Right atrium auricular region (tissue), 2 donors: Measurements from ENCODE around the gene TMEM258. TPM values are rescaled to one million over a fixed set of nuclear protein-coding genes. Genes with fewer than 3 reads are reported as not detected.

ENCODE experiments used
- DNase-seq: peaks from one replicate; pipeline ENCODE4 v3.0.0-alpha.2; 2019; ENCODE audit warnings: low spot score
- H3K27ac ChIP-seq, 2 donors: fragments of 200-600 bp; sonication (generic); 1 replicate in 1 of 2; 2 replicates in 1 of 2; pipeline ENCODE4 v1.5.1; 2016 to 2019
- H3K27me3 ChIP-seq, 2 donors: fragments of 200-600 bp; sonication (generic); one replicate each; pipeline versions ENCODE4 v1.5.1 to v1.6.0; 2017 to 2019
- H3K36me3 ChIP-seq: fragments of 200-600 bp; sonication (generic); one replicate; pipeline ENCODE4 v1.5.1; 2016
- H3K4me1 ChIP-seq, 2 donors: fragments of 200-600 bp; sonication (generic); one replicate each; pipeline versions ENCODE4 v1.5.1 to v1.6.0; 2017 to 2019
- H3K4me3 ChIP-seq, 2 donors: fragments of 200-600 bp; sonication (generic); 1 replicate in 1 of 2; 2 replicates in 1 of 2; pipeline ENCODE4 v1.5.1; 2017 to 2019; ENCODE audit warnings: mild to moderate bottlenecking in 1 of 2, moderate library complexity in 1 of 2
- H3K9me3 ChIP-seq, 2 donors: fragments of 200-600 bp; sonication (generic); one replicate each; pipeline ENCODE4 v1.5.1; 2019
- total RNA-seq, 2 donors: library from RNA; depleted of rRNA; stranded (reverse); fragments of >200 nt; gene quantifications; one replicate each; pipeline ENCODE4 v1.1.0, GENCODE V29; 2016
- TF ChIP-seq, protein P1 (sequence below), 2 donors: fragments of 200-600 bp; sonication (generic); IDR thresholded peaks; one replicate each; pipeline ENCODE4 v1.5.1; 2019; ENCODE audit warnings: antibody characterized with exemption in 2 of 2

Gene TMEM258
- total RNA-seq, 2 donors from 2014 or later: 43.4 to 54.7 TPM

DNA sequence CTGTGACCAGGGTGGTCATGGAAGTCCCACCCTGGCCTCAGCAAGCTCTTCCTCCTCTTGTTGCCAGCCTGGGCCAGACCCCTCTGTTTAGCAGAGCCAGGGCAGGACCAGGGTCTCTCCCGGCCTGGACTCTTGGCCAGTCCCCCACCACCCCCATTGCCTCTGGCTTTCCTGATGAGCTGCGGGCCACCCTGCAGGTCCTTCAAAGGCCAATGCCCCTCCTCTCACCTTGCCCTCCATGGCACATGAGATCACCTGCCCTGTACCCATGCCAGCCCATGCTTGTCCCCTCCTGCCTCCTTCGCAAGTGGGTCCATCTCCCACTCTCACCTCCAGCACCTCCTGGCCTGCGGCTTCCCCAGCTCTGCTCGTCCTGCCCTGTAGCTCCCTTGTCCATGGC, 46.1 kb upstream of the TMEM258 start:
- peaks cover 0 to 26% of the 10 kb centered on the region in 2 donors for H3K4me1 ChIP-seq
- no peak overlapping the region for H3K27ac ChIP-seq
- DNase-seq: no peak
- H3K4me3 ChIP-seq: no peak overlapping the region
- no peaks in the 10 kb centered on the region for H3K27me3 ChIP-seq
- TF ChIP-seq, protein P1, sequence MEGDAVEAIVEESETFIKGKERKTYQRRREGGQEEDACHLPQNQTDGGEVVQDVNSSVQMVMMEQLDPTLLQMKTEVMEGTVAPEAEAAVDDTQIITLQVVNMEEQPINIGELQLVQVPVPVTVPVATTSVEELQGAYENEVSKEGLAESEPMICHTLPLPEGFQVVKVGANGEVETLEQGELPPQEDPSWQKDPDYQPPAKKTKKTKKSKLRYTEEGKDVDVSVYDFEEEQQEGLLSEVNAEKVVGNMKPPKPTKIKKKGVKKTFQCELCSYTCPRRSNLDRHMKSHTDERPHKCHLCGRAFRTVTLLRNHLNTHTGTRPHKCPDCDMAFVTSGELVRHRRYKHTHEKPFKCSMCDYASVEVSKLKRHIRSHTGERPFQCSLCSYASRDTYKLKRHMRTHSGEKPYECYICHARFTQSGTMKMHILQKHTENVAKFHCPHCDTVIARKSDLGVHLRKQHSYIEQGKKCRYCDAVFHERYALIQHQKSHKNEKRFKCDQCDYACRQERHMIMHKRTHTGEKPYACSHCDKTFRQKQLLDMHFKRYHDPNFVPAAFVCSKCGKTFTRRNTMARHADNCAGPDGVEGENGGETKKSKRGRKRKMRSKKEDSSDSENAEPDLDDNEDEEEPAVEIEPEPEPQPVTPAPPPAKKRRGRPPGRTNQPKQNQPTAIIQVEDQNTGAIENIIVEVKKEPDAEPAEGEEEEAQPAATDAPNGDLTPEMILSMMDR (IDR thresholded peaks at IDR 0.05): no peak
- H3K9me3 ChIP-seq: no peaks in the 10 kb centered on the region
- H3K36me3 ChIP-seq: no peaks in the 10 kb centered on the region

DNA sequence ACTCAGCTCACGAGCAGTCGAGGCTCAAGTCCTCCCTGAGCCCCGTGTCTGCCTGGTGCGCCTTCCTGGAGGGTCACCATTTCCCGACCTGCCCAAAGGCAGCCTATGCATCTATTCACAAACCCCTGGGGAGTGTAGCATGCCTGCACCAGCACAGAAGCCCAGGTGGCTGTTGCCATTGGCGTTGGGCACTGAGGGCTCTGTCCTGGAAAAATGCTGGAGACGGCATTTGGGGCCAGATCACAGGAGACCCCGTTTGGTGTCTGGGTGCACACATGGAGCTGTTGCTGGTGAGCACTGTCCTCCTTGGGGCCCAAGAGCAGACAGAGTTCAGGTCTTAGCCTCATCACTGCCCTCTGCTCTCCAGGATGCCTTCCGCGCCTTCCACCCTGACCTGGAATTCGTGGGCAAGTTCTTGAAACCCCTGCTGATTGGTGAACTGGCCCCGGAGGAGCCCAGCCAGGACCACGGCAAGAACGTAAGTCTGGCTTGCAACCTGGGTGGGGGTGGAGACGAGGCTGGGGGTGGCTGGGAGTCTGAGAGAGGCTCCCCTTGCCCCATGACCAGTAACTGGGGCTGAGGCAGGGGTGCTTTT, 45.1 kb upstream of the TMEM258 start:
- no peak for DNase-seq
- TF ChIP-seq, protein P1 (IDR thresholded peaks at IDR 0.05): no peak

DNA sequence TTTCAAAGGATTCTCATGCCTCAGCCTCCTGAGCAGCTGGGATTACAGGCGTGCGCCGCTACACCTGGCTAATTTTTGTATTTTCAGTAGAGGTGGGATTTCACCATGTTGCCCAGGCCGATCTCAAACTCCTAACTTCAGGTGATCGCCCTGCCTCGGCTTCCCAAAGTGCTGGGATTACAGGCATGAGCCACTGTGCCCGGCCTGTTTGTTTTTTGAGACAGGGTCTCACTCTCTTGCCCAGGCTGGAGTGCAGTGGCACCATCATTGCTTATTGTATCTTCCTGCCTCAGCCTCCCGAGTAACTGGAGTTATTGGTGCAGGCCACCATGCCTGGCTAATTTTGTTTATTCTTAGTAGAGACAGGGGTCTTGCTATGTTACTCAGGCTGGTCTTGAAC, 43.8 kb upstream of the TMEM258 start:
- DNase-seq: no peak

More for the DNA sequence above, 45.1 kb upstream of the TMEM258 start:
- no peaks in the 10 kb centered on the region for H3K36me3 ChIP-seq
- no peak overlapping the region for H3K4me3 ChIP-seq
- no peaks in the 10 kb centered on the region for H3K27me3 ChIP-seq
- no peaks in the 10 kb centered on the region for H3K9me3 ChIP-seq
- H3K4me1 ChIP-seq: peaks cover 0 to 28% of the 10 kb centered on the region in 2 donors
- H3K27ac ChIP-seq: no peak overlapping the region

DNA sequence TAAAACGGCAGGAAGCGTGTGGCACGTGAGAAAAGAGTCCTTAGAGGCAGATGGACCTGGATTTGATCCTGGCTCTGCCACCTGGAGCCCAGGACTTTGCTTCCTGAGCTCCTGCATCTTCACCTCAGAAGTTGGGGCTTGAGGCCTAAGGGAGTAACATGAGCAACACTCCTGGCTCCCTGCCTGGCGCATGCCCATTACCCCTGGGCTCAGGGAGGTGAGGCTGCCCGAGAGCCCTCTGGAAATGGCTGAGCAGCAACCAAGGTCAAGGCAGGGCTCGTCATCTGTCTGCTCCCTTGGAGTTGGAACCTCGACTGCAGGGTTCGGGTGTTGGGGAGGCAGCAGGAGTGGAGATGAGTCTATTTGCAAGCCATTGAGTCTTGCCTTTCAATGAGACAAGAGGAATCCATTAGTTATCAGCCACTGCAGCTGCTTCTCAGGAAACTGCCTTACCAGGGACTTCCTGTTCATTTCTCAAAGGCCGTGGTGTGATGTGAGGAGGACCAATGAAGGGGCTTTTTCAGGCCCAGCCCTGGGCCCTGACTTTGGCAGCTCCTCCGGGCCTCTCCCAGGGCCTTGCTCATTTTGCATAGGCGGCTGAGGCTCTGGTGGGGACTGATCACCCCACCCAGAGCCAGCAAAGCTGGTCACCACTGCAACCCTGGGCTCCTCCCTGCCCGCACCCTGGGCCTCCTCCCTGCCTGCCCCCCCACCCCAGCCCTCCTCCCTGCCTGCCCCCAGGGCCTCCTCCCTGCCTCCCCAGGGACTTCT, 42.1 kb upstream of the TMEM258 start:
- peak; percentile 77 for DNase-seq
- no peak overlapping the region for H3K4me3 ChIP-seq
- peaks cover 0 to 48% of the 10 kb centered on the region in 2 donors for H3K4me1 ChIP-seq

More for the DNA sequence above, 43.8 kb upstream of the TMEM258 start:
- Histone ChIP-seq H3K4me3 (no peak overlapping the region), H3K9me3 (no peaks in the 10 kb centered on the region), H3K27me3 (no peaks in the 10 kb centered on the region), H3K36me3 (no peaks in the 10 kb centered on the region), H3K27ac (no peak overlapping the region), H3K4me1 (peaks cover 0 to 34% of the 10 kb centered on the region in 2 donors)
- TF ChIP-seq, protein P1 (IDR thresholded peaks at IDR 0.05): no peak

DNA sequence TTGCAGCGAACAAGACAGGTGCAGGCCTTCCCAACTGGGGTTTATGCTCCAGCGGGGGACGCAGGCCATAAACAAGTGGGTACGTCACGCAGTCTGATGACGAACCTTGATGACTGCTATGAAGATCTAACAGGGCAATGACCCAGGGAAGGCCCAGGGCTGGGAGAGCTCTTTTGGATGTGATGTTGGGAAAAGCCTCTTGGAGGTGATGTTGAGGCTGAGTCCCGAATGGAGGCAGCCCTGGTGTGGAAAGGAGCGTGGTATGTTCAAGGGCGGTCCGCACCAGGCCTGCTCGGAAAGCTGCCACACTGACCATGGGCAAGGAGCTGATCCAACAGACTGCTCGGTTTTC, 41.5 kb upstream of the TMEM258 start:
- H3K36me3 ChIP-seq: no peaks in the 10 kb centered on the region
- DNase-seq: no peak
- no peak overlapping the region for H3K4me3 ChIP-seq
- H3K4me1 ChIP-seq: peaks cover 0 to 54% of the 10 kb centered on the region in 2 donors
- TF ChIP-seq, protein P1 (IDR thresholded peaks at IDR 0.05): no peak
- peak overlapping the region; percentile 44 to 54 for H3K27ac ChIP-seq
- no peaks in the 10 kb centered on the region for H3K27me3 ChIP-seq
- no peaks in the 10 kb centered on the region for H3K9me3 ChIP-seq

More for the DNA sequence above, 42.1 kb upstream of the TMEM258 start:
- Histone ChIP-seq H3K27ac (peak overlapping the region; percentile 44 to 54), H3K36me3 (no peaks in the 10 kb centered on the region), H3K27me3 (no peaks in the 10 kb centered on the region), H3K9me3 (no peaks in the 10 kb centered on the region)
- TF ChIP-seq, protein P1 (IDR thresholded peaks at IDR 0.05): no peak
